NCI-H2196 treated with DMSO at 0.1 percent for 48 hours (cell line): Measurements from ENCODE around the gene ARFGAP2.
"Not testable (repeated sequence)": the region's sequence is repeated elsewhere in the genome, so short reads cannot be mapped to it uniquely, and the experiment has no call there.

ENCODE experiments used
- DNase-seq: peaks from one replicate; lab custom pipeline; 2025; ENCODE audit not compliant: unreplicated experiment; lab: John Stamatoyannopoulos, UW

Gene ARFGAP2

DNA sequence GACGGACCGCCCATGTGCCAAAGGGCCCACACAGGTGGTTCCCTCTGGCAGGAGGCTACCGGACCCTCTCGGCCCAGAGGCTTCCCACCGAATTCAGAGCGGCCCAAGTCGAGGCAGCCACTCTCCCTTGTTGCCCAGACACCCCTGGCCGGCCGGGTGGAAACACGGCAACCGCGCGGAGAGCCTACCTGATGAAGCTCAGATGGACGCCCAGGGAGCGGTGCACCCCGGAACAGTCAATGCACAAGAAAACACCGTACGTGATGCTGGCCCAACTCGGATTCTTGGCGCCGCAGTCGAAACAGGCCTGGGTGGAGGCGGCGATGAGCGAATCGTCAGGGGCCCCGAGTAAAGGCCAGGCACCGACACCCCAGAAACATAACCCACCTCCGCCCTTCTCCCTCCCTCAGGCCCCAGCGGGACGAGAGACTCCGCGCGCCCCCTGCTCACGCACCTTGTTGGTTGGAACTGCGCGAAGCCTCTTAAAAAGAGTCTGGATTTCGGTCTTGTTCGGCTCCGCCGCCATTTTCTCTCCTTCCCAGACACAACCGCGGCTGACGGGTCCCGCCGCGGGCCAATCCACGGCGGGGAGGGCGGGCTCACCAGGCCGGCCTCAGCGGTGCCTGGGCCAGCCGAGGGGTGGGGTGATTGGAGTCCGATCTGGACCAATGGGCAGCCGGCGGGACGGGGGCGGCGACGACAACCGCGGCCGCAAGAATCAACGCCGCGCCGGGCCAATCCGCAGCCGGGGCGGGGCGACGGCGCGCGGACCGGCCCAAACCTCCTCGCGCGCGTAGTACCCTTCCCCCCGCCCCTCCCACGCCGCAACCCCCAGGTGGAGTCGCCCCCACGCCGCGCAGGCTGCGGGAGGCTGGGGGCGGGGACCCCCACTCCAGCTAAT, at the start of gene ARFGAP2:
TSS of gene ARFGAP2 (minus strand) at position 552 of the 901 bp plus-strand sequence. CDS start at position 526, 26 bp downstream.
- DNase-seq, result peak; percentile 91

GRCh38 chr11:47225552-47226400, 49.1 kb upstream of the ARFGAP2 start:
- DNase-seq, result no peak

DNA sequence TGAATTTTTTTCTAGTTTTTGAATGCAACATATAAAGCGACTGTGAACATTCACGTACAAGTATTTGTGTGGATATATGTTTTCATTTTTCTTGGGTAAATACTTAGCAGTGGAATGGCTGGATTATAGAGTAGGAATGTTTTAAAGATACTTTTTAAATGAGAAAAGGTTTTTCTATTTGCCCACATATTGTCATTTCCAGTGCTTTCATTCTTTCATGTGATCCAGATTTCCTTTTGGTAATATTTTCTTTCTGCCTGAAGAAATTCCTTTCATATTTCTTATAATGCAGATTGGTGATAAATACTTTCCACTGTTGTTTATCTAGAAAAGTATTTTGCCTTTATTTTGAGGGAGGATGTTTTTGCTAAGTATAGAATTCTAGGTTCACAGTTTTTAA, 46.0 kb upstream of the ARFGAP2 start:
- no peak for DNase-seq

- no peak for DNase-seq
Observed at GRCh38 chr11:47220401-47220821, 43.7 kb upstream of the ARFGAP2 start.

GRCh38 chr11:47216121-47216798, 39.6 kb upstream of the ARFGAP2 start:
- DNase-seq, result no peak

DNA sequence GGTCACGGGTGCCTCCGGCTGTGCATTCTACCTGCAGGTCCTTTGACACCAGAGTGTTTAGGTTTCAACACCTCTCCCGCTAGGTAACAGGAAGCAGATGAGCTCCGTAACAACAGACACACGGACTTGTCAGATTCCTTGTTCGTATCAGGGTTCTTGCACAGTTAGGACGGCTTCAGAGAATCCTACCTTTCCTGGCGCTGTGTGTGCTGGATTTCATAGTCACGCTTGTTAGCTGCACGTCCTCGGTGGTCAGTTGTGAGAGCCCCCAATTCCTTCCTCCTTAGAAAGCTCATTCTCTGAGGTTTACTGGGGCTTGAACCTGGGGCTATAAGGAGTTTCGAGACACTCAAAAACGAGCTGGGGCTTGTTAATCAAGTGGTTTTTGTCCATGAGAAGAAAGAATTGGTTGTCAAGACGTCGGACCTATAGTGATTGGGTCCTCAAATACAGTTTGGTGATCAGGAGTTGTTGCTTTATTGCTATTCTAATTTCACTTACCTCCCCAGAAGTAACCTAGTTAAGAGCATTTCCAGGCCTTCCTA, 38.8 kb upstream of the ARFGAP2 start:
- DNase-seq, result peak; percentile 50

DNA sequence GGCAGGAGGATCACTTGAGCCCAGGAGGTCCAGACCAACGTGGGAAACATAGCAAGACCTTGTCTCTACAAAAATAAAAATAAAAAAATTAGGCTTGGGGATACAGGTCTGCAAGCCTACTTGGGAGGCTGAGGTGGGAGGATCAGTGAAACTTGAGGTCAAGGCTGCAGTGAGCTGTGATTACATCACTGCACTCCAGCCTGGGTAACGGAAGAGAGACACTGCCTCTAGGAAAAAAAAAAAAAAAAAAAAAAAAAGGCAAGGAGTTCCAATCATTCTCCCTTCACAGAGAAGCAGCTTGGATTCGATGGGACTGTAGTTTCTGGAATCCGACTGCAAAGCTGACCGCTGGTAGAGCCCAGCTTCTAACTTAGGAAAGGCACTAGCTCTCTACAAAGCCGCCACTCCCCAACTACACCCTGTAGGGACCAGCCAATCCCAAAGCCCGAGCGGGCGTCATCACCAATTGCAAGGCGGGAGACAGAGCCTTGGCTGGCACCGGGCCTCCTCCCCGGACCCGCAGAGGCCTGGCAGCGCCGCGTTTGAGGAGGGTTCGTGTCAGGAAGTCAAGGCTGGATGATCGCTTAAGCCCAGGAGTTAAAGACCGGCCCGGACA, 37.4 kb upstream of the ARFGAP2 start:
- peak; percentile 93 for DNase-seq

DNA sequence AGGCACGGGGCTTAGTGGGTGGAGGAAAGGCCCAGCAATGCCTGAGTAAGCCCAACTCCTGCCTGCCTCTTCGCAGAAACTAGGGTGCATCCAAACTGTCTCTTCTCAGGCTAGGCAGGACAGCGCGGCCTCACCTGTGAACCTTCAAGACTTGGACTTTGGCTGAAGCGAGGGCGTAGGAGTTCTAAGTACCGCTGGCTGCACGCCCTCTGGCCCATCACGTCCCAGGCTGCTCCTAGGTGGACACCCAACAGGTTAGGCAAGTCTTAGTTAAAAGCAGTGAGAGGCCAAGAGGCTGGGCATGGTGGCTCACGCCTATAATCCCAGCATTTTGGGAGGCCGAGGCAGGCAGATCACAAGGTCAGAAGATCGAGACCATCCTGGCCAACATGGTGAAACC, 36.3 kb upstream of the ARFGAP2 start:
- DNase-seq, result no peak

- no peak for DNase-seq
Observed at GRCh38 chr11:47208628-47209027, 31.9 kb upstream of the ARFGAP2 start.

GRCh38 chr11:47208008-47208552, 31.4 kb upstream of the ARFGAP2 start:
- not testable (repeated sequence) for DNase-seq

- no peak for DNase-seq
Observed at GRCh38 chr11:47207459-47207858, 30.8 kb upstream of the ARFGAP2 start.

DNA sequence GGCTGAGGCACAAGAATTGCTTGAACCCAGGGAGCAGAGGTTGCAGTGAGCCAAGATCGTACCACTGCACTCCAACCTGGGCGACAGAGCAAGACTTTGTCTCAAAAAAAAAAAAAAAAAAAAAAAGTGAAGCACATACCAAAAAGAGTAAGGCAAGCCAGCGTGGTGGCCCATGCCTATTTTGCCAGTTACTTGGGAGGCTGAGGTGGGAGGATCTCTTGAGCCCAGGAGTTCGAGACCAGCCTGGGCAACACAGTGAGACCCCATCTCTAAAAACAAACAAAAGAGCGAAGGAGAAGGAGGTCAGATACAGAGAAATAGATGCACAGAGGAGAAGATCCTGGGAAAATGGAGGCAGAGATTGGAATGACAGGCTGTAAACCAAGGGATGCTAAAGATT, 29.9 kb upstream of the ARFGAP2 start:
- DNase-seq, result not testable (repeated sequence)

- DNase-seq, result no peak
Observed at GRCh38 chr11:47204637-47204989, 27.9 kb upstream of the ARFGAP2 start.

GRCh38 chr11:47202576-47202975, 25.9 kb upstream of the ARFGAP2 start:
- DNase-seq, result no peak

DNA sequence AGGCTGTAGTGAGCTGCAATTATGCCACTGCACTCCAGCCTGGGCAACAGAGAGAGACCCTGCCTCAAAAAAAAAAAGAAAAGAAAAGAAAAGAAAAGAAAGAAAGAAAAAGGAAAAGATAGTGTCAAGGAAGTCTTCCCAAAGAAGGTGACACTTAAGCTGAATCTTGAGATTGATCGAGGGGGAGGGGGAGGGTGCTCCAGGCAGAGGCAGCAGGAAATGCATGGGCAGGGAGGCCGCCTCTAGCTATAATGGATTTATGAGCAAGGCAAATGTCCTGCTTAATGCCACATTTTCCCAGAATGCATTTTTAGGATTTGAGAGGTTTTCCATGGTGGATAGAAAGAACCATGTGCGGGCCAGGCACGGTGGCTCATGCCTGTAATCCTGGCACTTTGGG, 24.3 kb upstream of the ARFGAP2 start:
- no peak for DNase-seq

- not testable (repeated sequence) for DNase-seq
Observed at GRCh38 chr11:47198161-47198560, 21.5 kb upstream of the ARFGAP2 start.

DNA sequence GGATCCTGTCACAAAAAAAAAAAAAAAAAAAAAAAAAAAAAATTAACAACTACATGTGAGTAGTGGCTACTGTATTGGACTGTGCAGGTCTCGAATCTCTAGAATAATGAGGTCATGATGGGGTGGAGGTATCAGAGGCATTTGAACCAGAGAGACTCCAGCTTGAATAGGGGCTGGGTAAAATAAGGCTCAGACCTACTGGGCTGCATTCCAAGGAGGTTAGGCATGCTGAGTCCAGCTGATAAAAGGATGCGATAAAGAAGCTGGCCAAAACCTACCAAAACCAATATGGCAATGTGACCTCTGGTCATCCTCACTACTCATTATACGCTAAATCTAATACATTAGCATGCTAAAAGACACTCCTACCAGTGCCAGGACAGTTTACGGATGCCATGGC, 15.4 kb upstream of the ARFGAP2 start:
- no peak for DNase-seq

- DNase-seq, result not testable (repeated sequence)
Observed at GRCh38 chr11:47191137-47191536, 14.5 kb upstream of the ARFGAP2 start.

GRCh38 chr11:47189100-47189834, 12.6 kb upstream of the ARFGAP2 start:
- no peak for DNase-seq

DNA sequence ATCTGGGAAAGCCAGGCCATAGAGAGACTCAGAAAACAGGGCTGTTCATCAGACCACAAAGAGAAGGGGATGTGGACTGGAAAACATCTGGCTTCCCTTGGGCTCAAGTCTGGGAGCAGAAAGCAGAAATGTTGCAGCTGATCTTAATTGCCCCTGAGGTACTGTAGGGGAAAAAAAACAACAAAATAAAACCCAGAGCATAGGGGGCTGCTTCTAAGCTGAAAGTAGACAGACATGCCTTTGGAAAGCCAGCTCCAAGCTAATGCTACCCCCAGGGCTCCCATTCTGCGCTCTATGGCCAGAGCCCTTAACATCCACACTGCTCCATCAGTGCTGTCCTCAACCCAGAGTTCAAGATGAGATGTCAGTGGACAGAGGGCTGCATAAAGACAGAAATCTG, 11.6 kb upstream of the ARFGAP2 start:
- no peak for DNase-seq
